Endodermal cell (in vitro differentiated cells): ENCODE measurements around the gene COL13A1. TPM values are rescaled to one million over a fixed set of nuclear protein-coding genes. Genes with fewer than 3 reads are reported as not detected.
A peak's percentile ranks its signal among the peaks of the same experiment; 100 is the strongest.

ENCODE experiments used
- DNase-seq: peaks from one replicate; pipeline ENCODE4 v3.0.0-alpha.2; 2017
- H3K27ac ChIP-seq: 2 replicates; pipeline ENCODE4 v1.5.1; 2013; ENCODE audit warnings: mild to moderate bottlenecking, low read depth, low read length, moderate library complexity
- H3K27me3 ChIP-seq: 2 replicates; pipeline ENCODE4 v1.6.1; 2013; ENCODE audit warnings: mild to moderate bottlenecking, low read length, moderate library complexity; ENCODE audit not compliant: insufficient read depth, control insufficient read depth, poor library complexity, severe bottlenecking
- H3K36me3 ChIP-seq: 2 replicates; pipeline ENCODE4 v1.7.0; 2013; ENCODE audit warnings: mild to moderate bottlenecking, low read length, moderate library complexity; ENCODE audit not compliant: control insufficient read depth, insufficient read depth
- H3K4me1 ChIP-seq: one replicate; pipeline ENCODE4 v1.7.0; 2013; ENCODE audit warnings: low read length; ENCODE audit not compliant: control insufficient read depth, insufficient read depth
- H3K4me3 ChIP-seq: 2 replicates; pipeline ENCODE4 v1.5.1; 2013; ENCODE audit warnings: mild to moderate bottlenecking, low read length, moderate library complexity
- H3K9ac ChIP-seq: 2 replicates; pipeline ENCODE4 v1.6.1; 2013; ENCODE audit warnings: mild to moderate bottlenecking, low read length, moderate library complexity; ENCODE audit not compliant: poor library complexity, severe bottlenecking; ENCODE audit errors: extremely low read depth
- H3K9me3 ChIP-seq: 2 replicates; pipeline ENCODE4 v1.6.1; 2013; ENCODE audit warnings: mild to moderate bottlenecking, low read length, moderate library complexity; ENCODE audit not compliant: control insufficient read depth
- H3K27ac Mint-ChIP-seq: 2 replicates; pipeline ENCODE4 v1.8.0; 2020; ENCODE audit warnings: mixed read lengths
- H3K27me3 Mint-ChIP-seq: 2 replicates; pipeline ENCODE4 v1.8.0; 2021; ENCODE audit warnings: mild to moderate bottlenecking, mixed read lengths; ENCODE audit not compliant: insufficient read depth
- H3K36me3 Mint-ChIP-seq: 2 replicates; pipeline ENCODE4 v1.8.0; 2020; ENCODE audit warnings: low read depth, mixed read lengths
- H3K4me1 Mint-ChIP-seq: 2 replicates; pipeline ENCODE4 v1.8.0; 2020; ENCODE audit warnings: mixed read lengths
- H3K4me3 Mint-ChIP-seq: 2 replicates; pipeline ENCODE4 v1.8.0; 2020; ENCODE audit warnings: mild to moderate bottlenecking, moderate library complexity, mixed read lengths
- H3K9me3 Mint-ChIP-seq: 2 replicates; pipeline ENCODE4 v1.8.0; 2020; ENCODE audit warnings: mild to moderate bottlenecking, mixed read lengths
- WGBS, 2 experiments: methylation state at CpG; one replicate each; pipeline versions ENCODE4 v1.1.5 to v1.1.7; 2013; ENCODE audit warnings: missing lambda C conversion rate in 2 of 2, mixed read lengths in 1 of 2; ENCODE audit not compliant: insufficient coverage in 1 of 2, insufficient read length in 1 of 2; 5-methylcytosine and 5-hydroxymethylcytosine counted together
- total RNA-seq, 2 donors: library from RNA; stranded (reverse); fragmentation: NEBNext Ultra II Directional in 1 of 2; extraction: Animal tissue kit (Norgen Biotek cat#: 25700) in 1 of 2; gene quantifications; 2 replicates in 1 of 2; 3 replicates in 1 of 2; pipeline ENCODE4 v1.2.1, GENCODE V29; 2021
- TF ChIP-seq, protein P1 (sequence below): fragments of 200-600 bp; sonication (generic); conservative IDR thresholded peaks from 2 replicates; pipeline ENCODE4 v1.5.0; 2021; ENCODE audit warnings: antibody characterized with exemption, mild to moderate bottlenecking

Gene COL13A1
- total RNA-seq, 2 donors from 2014 or later: 15.9 to 20.7 TPM

DNA sequence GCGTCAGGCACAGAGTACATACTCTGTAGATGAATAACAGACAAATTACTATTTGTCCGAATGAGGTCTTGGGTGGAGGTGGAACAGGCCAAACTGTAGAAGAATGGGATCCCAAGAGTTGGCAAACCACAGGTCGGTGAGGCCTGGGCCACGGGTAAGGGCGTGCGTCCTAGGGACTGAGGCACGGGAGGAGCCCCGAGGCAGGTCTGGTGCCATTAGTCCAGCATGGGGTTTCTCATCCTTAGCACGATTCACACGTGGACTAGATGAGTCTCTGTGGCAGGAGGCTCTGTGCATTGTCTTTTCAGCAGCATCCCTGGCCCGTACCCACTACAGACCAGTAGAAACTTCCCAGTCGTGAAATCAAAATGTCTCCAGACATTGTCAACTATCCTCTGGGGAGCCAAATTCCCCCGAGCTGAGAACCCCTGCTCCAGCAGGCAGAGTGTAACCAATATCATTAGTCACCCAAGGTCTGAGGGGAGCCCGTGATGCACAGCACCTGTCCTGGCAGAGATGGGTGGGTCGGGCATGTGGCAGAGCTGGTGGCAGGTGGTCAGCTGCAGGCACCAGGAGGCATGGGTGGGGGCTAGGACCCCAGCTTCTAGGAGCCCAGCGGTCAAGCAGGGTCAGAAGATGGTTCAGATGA is 61.3 kb downstream of the COL13A1 start:
- no peaks in the 10 kb centered on the region for H3K27me3 Mint-ChIP-seq
- H3K27ac ChIP-seq: no peak overlapping the region

DNA sequence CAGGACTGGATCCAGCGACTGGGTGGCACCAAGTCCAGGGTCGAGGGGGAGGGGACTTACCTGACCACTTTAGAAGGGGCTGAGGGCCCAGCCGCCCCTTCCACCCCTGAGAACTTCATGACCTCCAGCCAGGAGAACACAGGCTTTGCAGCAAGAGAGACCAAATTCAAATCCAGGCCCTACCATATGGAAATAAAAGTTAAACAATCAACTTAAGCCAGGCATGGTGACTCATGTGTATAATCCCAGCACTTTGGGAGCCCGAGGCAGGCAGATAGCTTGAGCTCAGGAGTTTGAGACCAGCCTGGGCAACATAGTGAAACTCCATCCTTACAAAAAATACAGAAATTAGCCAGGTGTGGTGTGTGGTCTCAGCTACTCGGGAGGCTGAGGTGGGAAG is 61.9 kb downstream of the COL13A1 start:
- Mint-ChIP-seq H3K4me1 (peaks cover 48% of the 10 kb centered on the region), H3K27me3 (no peaks in the 10 kb centered on the region), H3K4me3 (no peak overlapping the region), H3K9me3 (no peaks in the 10 kb centered on the region), H3K36me3 (no peaks in the 10 kb centered on the region), H3K27ac (peak overlapping the region; percentile 52)
- Histone ChIP-seq H3K9me3 (no peaks in the 10 kb centered on the region), H3K27me3 (no peaks in the 10 kb centered on the region), H3K4me1 (peaks cover 8% of the 10 kb centered on the region), H3K36me3 (no peaks in the 10 kb centered on the region), H3K4me3 (no peak overlapping the region), H3K9ac (no peak overlapping the region), H3K27ac (no peak overlapping the region)
- TF ChIP-seq, protein P1, sequence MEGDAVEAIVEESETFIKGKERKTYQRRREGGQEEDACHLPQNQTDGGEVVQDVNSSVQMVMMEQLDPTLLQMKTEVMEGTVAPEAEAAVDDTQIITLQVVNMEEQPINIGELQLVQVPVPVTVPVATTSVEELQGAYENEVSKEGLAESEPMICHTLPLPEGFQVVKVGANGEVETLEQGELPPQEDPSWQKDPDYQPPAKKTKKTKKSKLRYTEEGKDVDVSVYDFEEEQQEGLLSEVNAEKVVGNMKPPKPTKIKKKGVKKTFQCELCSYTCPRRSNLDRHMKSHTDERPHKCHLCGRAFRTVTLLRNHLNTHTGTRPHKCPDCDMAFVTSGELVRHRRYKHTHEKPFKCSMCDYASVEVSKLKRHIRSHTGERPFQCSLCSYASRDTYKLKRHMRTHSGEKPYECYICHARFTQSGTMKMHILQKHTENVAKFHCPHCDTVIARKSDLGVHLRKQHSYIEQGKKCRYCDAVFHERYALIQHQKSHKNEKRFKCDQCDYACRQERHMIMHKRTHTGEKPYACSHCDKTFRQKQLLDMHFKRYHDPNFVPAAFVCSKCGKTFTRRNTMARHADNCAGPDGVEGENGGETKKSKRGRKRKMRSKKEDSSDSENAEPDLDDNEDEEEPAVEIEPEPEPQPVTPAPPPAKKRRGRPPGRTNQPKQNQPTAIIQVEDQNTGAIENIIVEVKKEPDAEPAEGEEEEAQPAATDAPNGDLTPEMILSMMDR: no peak
- DNase-seq: no peak
- WGBS, 2 experiments: 85 to 86% methylated on average over 3 to 5 of the region's 5 CpGs

More for the DNA sequence above, 61.3 kb downstream of the COL13A1 start:
- Histone ChIP-seq H3K9ac (no peak overlapping the region), H3K9me3 (no peaks in the 10 kb centered on the region), H3K4me1 (peaks cover 8% of the 10 kb centered on the region), H3K36me3 (no peaks in the 10 kb centered on the region), H3K4me3 (no peak overlapping the region), H3K27me3 (no peaks in the 10 kb centered on the region)
- H3K4me3 Mint-ChIP-seq: no peak overlapping the region
- TF ChIP-seq, protein P1: no peak
- H3K4me1 Mint-ChIP-seq: peaks cover 45% of the 10 kb centered on the region
- no peak for DNase-seq
- WGBS, 2 experiments: 91 to 95% methylated on average over 13 to 16 of the region's 16 CpGs
- no peaks in the 10 kb centered on the region for H3K9me3 Mint-ChIP-seq
- H3K27ac Mint-ChIP-seq: peak overlapping the region; percentile 26
- no peaks in the 10 kb centered on the region for H3K36me3 Mint-ChIP-seq

DNA sequence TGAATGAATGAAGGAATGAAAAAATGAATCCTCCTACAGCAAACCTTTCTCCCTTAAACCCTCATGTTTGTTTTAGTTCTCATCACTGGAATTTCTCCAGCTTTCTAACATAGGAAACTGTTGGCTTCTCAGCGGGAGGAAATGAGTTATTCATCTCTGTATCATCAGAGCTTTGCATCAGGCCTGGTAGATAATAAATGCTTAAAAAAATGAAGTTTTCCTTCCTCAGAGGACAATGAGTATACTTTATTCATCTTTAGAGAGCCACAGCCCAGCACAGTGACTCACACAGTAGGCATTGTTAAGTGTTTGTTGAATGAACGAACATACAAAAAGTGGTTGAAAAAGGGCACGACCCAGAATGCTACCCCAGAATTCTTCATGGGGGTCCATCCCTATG is 62.6 kb downstream of the COL13A1 start:
- WGBS, 2 experiments: 68 to 76% methylated on average over 3 of the region's 3 CpGs
- no peak for DNase-seq
- TF ChIP-seq, protein P1: no peak
- Mint-ChIP-seq H3K4me1 (peaks cover 53% of the 10 kb centered on the region), H3K27me3 (no peaks in the 10 kb centered on the region), H3K4me3 (no peak overlapping the region), H3K36me3 (no peaks in the 10 kb centered on the region), H3K9me3 (no peaks in the 10 kb centered on the region), H3K27ac (no peak overlapping the region)
- Histone ChIP-seq H3K4me1 (peaks cover 11% of the 10 kb centered on the region), H3K9me3 (no peaks in the 10 kb centered on the region), H3K27me3 (no peaks in the 10 kb centered on the region), H3K27ac (no peak overlapping the region), H3K9ac (no peak overlapping the region), H3K4me3 (no peak overlapping the region), H3K36me3 (no peaks in the 10 kb centered on the region)
